ENCODE data around the gene PHB1.
"Not testable (repeated sequence)": the region's sequence is repeated elsewhere in the genome, so short reads cannot be mapped to it uniquely, and the experiment has no call there.

Gene PHB1

DNA sequence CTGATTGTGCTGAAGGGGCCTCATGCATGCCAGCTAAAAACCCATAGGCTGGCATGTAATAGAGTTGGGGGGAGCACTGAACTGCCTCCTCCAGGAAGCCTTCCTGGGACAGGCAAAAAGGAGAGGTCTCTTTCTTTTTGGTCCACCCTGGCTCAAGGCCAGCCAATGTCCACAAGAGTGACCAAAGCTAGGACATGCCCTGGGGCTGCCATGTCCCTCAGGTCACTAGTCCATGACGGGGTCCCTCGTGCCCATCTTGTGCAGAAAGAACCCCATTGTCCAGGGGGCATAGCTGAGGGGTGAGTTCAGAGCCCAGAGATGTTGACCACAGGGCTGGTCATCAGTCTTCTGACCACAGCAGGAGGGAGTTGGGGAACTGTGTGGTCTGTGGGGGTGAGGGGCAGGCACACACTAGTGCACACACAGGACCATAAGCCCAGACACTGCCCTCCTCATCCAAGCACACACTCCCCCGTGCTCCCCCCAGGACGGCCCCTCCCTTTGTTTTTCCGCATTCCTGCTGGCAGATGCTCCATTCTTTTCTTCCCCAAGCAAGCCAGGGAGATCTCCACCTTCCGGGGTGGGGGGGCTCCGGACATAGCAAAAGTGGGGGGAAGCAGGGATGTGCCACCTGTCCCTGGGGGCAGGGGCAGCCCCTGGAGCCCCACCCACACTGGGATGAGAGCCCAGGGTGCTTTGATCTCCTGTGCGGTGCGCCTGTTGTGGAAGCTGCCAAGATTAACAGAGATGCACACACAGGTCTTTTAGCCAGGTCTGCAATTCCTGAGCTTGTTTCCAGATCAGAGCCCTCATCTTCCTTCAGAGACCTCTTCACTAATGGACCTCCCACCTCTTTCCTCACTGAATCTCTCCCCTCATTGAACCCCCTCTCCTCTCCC, 25.2 kb upstream of the PHB1 start:
- peak; percentile 90 for DNase-seq (ENCODE audit: low spot score)

GRCh38 chr17:49439305-49439672, 24.6 kb upstream of the PHB1 start:
- DNase-seq (ENCODE audit: low spot score), result peak; percentile 40

DNA sequence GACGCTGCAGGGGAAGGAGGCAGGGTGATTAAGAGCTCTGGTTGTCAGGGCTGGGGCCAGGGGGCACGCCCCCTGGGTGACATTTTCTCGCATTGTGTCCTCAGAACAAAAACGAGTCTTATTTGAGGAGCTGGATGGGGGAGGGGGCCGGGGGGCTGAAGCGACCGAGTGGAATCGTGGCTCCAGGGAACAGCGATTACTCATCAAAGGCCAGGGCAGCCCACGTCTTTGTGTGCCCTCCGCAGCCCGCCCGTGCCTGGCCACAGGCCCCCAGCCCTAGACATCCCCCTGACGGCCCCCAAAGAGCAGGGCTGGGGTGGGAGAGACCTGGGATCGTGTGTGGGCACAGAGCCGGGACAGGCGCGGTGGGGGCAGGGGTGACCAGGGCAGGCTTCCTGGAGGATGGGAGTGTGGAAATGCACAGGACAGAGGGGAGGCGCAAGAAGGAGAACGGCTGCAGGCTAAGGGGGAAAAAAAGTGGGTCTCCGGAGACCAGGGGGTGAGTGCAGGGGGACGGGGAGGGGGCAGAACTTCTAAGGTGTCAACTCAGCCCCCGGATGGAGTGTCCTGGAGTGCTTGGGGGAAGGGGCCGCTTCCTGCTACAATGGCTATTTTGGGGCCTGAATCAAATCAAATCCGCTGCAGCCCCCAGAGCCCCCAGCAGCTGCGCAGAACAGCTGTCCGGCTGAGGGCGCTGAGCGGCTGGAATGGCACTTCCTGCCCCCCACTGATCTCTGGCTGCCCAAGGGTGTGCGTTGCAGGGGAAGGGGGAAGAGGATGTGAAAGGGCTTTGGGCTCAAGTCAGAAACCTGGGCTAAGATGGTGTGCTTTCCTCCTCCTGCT, 24.0 kb upstream of the PHB1 start:
- no peak for DNase-seq (ENCODE audit: low spot score)

GRCh38 chr17:49437696-49438435, 23.2 kb upstream of the PHB1 start:
- DNase-seq (ENCODE audit: low spot score), result no peak

DNA sequence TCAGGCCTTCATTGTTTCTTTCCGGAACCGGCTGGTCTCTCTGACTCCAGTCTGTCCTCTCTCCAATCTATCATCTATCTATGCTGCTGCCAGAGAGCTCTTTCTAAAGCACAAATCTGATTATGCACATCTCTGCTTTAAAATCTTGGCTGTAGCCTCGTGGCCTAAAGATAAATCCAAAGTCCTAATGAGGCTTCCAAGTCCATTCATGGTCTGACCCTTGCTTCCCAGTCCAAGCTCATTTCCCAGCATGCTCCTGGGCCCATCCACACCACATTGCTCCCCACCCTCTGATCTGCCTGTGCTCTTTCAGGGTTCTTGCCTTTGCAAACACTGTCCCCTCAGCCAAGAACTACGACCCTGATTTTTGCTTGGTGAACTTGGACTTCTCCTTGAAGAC, 21.5 kb upstream of the PHB1 start:
- DNase-seq (ENCODE audit: low spot score), result no peak

GRCh38 chr17:49435671-49436029, 21.0 kb upstream of the PHB1 start:
- no peak for DNase-seq (ENCODE audit: low spot score)

DNA sequence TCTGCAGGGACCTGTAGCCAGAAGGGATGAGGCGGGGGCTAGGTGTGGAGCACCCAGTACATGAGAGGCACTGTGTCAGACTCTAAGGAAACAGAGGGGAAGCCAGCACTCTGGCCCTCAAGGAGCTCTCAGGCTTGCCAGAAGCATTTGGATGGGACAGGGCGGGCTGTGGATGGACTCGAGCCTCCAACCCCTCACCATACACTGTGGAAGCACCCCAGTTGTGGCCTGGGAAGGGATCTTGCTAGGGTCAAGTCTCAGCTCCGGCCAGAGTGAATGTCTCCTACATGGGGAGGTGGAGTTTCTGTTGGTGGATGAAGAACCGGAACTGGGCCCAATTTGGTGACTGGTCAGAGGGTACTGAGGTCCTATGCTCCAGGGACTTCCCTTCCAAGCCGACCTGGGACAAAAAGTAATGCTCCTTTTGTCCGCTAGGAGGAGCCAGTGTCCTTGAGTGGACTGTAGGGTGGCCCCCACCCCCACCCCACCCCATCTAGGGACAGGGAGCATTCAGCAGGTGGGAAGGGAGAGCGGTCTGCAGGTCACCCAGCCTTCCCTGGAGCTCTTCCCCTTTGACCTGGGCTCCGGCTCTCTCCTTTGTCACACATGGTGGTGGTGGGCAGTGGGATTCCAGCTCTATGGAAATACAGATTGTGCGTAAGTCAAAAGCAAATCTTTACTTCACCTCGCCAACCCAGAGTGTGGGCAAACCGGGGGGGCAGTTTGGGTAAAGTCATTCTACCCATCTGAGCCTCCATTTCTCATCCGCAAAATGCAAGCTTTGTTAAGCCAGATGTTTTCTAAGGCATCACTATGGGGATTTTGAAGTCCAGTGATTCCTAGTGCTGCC, 20.4 kb upstream of the PHB1 start:
- peak; percentile 70 for DNase-seq (ENCODE audit: low spot score)

DNA sequence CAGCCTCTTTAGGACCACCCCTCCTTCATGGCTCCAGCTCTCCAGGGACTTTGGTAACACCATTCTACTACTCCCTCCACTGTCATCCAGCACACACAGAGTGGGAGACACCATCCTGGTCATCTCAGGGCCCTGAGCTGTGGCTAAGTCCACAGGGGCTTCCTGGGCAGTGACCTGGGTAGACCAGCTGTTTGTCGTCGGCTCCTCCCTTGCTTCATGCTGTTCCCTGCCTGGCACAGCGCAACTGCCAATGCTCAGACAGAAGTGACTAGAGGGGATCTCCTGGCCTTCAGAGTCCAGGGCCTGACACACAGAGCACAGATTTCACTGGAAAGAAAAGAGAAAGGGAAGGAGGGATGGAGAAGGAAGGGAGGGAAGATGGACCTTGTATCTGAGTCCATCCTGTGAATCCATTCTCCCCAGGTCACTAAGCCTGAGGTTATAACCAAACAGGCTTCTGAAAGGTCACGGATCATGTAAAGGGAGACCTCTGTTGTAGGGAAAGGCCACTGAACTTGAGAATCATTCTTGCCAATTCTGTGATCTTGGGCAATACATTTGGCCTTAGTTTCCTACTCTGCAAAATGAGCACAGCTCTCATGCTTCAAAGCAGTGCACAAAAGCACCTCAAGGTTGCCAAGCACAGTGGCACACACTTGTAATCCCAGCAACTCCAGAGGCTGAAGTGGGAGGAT, 18.5 kb upstream of the PHB1 start:
- DNase-seq (ENCODE audit: low spot score), result no peak

- DNase-seq (ENCODE audit: low spot score), result no peak
Observed at GRCh38 chr17:49431743-49432142, 17.1 kb upstream of the PHB1 start.

- no peak for DNase-seq (ENCODE audit: low spot score)
Observed at GRCh38 chr17:49425004-49425286, 10.3 kb upstream of the PHB1 start.

DNA sequence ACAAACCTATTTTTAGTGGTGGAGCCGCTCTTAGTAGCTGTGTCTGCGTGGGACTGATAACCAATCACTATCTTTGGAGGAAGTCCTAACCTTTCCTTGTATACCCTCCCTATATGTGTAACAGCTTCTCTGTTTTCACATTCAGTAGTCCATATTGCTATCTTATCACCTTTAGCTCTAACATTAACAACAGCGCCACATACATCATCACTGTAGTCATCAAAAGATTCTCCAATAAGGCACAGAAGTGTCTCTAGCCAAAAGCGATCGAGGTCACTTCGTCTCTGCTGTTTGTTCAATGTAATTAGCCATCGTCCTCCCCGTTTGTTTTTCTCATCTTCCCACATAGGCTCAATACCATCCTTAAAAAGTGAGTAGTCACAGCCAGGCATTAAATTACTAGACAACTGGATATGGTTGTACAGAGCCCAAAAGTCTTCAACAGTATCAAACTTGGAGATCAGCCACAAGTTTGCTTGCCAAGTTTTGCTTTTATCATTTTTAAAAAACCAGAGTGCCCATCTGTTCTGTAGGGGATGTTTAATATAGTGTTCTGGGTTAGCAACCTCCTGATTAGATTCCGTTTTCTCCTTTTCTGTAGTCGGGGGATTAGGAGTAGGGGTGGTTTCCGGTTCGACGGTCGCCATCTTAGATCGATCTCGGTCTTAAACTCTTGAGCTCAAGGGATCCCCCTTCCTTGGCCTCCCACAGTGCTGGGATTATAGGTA, 9.8 kb upstream of the PHB1 start:
- DNase-seq (ENCODE audit: low spot score), result not testable (repeated sequence)

DNA sequence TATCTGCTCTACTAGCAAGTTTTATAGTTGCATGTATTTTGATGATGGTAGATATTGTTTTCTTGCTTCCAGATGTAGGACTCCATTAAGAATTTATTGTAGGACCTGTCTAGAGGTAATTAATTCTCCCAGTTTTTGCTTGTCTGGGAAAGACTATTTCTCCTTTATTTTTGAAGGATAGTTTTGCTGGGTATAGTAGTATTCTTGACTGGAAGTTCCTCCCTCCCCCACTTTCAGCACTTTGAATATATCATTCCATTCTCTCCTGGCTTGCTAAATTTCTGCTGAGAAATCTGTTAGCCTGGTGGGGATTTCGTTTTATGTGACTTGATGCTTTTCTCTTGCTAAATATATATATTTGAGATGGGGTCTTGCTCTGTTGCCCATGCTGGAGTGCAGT, 8.0 kb upstream of the PHB1 start:
- DNase-seq (ENCODE audit: low spot score), result no peak

- DNase-seq (ENCODE audit: low spot score), result not testable (repeated sequence)
Observed at GRCh38 chr17:49419761-49420160, 5.1 kb upstream of the PHB1 start.

- not testable (repeated sequence) for DNase-seq (ENCODE audit: low spot score)
Observed at GRCh38 chr17:49418754-49419740, 4.4 kb upstream of the PHB1 start.

DNA sequence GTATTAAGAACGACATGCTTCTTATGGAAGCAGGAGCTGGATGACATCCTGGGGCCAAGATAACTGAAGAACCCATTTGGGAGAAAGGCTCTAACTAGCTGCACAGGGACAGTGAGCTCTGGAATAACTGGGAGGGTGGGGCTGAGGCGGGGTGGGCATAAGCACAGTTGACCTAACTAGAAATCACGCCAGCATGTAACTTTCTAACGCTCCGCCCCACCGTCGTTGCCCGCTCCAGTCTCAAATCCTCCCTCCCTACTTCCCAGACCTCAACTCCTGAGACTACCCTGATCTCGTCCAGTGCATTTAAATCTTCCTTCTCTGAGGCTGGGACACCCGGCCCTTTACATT, 436 bp downstream of the PHB1 start:
- DNase-seq (ENCODE audit: low spot score), result no peak

DNA sequence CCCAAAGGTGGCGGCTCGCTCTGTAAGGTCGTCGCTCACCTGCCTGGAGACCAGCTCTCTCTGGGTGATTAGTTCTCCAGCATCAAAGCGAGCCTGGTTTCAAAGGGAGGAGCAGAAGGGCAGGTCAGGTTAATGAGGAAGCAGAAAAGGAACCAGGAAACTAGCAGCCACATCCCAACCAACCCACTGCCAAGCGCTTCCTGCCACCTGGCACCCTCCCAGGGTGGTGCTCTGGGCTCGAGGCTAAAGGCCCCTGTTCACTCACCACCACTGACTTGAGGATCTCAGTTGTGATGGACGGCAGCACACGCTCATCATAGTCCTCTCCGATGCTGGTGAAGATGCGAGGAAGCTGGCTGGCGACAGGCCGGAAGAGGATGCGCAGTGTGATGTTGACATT, 5.6 kb downstream of the PHB1 start:
- peak; percentile 58 for DNase-seq (ENCODE audit: low spot score)

- peak; percentile 81 for DNase-seq (ENCODE audit: low spot score)
Observed at GRCh38 chr17:49407981-49408501, 6.6 kb downstream of the PHB1 start.

DNA sequence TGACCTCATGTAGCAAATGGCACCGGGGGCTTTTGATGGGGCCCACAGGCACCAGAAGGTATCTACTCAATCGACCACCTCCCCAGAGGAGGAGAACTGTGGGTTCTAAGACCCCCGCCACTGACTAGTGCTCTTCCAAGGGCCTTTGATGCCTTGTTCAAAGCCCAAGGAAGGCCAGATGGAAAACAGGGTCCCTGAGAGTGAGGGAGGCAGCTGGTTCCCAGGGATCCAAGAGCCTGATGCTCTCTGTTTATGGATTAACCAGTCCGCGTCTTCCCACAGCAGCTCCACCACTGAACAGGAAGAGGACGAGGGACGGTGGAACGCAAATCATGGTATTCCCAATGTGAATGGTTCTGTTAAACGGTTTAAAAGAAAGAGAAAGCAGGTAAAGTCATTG, 7.6 kb downstream of the PHB1 start:
- no peak for DNase-seq (ENCODE audit: low spot score)

DNA sequence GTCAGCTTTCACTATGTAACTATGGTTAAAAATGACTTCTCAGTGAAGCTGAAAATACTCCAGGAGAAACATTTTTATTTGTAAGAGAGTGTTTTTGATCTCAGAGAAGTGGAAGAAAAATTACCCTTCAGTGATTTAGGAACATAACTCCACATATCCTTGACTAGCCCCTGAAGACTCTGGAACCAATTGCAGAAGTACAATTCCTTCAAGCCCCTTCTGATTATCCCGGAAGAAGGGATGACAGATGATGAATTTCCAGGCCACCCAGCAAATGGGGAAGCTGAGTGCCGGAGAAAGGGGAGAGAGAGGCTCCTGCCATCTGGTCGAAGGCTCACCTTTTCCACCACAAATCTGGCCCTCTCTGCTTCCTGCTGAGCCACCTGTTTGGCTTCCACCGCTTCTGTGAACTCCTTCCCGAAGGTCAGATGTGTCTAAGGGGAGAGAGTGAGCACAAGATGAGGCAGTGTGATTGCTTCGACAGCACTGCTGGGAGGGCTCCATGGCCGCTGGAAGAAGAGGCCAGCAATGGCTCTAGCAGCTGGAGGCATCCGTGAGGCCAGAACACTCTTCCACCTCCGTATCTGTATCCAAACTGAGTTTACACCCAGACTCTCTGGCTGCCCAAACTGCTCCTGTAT, 8.1 kb downstream of the PHB1 start:
- DNase-seq (ENCODE audit: low spot score), result no peak
